ENCODE results near the gene SF3B6. TPM values are rescaled to one million over a fixed set of nuclear protein-coding genes. Genes with fewer than 3 reads are reported as not detected.

The SF3B6 gene
- total RNA-seq, 4 donors from 2014 or later = 86.9 to 121 (median 113) TPM

GRCh38 chr2:24082787-24083566 lies 6.9 kb upstream of the SF3B6 start:
- peak overlapping the region in 2 of 4 donors; percentile 61 to 72 for H3K4me3 ChIP-seq
- DNase-seq (ENCODE audit: extremely low spot score) = no peak
- peaks cover 0 to 49% (median 28%) of the 10 kb centered on the region in 4 donors for H3K36me3 ChIP-seq
- H3K27ac ChIP-seq (replicated peaks in 1 of 4) = peak overlapping the region; percentile 85 to 93 (median 92)
- intact Hi-C loops (cut with DNase I) = loop anchor here (5.0 kb wide), 2 partner anchors 36 to 256 kb away; partner anchors contain the start of genes FKBP1B and WDCP
- peaks cover 7 to 23% (median 22%) of the 10 kb centered on the region in 4 donors for H3K4me1 ChIP-seq
- no peaks in the 10 kb centered on the region for H3K27me3 ChIP-seq
- WGBS = 85% methylated on average over 7 of the region's 8 CpGs
- TF ChIP-seq EP300 (IDR thresholded peaks at IDR 0.05) (no peak), POLR2A (IDR thresholded peaks at IDR 0.05; ENCODE audit: low read depth) (no peak), POLR2AphosphoS5 (IDR thresholded peaks at IDR 0.05) (no peak)
- TF ChIP-seq, protein P1, sequence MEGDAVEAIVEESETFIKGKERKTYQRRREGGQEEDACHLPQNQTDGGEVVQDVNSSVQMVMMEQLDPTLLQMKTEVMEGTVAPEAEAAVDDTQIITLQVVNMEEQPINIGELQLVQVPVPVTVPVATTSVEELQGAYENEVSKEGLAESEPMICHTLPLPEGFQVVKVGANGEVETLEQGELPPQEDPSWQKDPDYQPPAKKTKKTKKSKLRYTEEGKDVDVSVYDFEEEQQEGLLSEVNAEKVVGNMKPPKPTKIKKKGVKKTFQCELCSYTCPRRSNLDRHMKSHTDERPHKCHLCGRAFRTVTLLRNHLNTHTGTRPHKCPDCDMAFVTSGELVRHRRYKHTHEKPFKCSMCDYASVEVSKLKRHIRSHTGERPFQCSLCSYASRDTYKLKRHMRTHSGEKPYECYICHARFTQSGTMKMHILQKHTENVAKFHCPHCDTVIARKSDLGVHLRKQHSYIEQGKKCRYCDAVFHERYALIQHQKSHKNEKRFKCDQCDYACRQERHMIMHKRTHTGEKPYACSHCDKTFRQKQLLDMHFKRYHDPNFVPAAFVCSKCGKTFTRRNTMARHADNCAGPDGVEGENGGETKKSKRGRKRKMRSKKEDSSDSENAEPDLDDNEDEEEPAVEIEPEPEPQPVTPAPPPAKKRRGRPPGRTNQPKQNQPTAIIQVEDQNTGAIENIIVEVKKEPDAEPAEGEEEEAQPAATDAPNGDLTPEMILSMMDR (IDR thresholded peaks at IDR 0.05) = no peak
- H3K9me3 ChIP-seq = no peaks in the 10 kb centered on the region

DNA sequence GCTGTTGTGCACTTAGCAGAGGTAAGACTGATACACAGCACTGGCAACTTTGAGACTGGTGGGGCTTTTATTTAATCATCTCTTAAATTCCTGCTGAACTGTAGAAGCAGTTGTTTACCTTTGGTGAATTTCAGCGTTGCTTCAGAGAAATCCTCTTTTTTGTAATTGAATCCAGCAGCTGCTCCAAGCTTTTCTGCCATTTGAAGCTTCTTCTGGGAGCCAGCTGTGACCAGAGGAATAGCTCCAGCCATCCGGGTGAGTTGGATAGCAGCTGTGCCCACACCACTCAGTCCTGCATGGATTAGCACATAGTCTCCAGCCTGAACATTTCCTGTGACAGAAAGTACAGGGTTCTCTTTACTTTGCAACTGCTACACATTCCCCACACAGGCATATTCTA lies 4.6 kb upstream of the SF3B6 start:
- Histone ChIP-seq H3K9me3 (no peaks in the 10 kb centered on the region), H3K36me3 (peaks cover 0 to 42% (median 23%) of the 10 kb centered on the region in 4 donors), H3K27ac (replicated peaks in 1 of 4) (no peak overlapping the region), H3K4me3 (no peak overlapping the region), H3K4me1 (peaks cover 16 to 37% (median 33%) of the 10 kb centered on the region in 4 donors), H3K27me3 (no peaks in the 10 kb centered on the region)
- 52% methylated on average over 2 of the region's 2 CpGs for WGBS
- no peak for DNase-seq (ENCODE audit: extremely low spot score)
- TF ChIP-seq POLR2A (IDR thresholded peaks at IDR 0.05; ENCODE audit: low read depth) (no peak), EP300 (IDR thresholded peaks at IDR 0.05) (no peak), POLR2AphosphoS5 (IDR thresholded peaks at IDR 0.05) (no peak)
- TF ChIP-seq, protein P1 (IDR thresholded peaks at IDR 0.05) = no peak
- intact Hi-C loops (cut with DNase I) = loop anchor here (5.0 kb wide), 2 partner anchors 33 to 253 kb away; partner anchors contain the start of genes FKBP1B and WDCP

DNA sequence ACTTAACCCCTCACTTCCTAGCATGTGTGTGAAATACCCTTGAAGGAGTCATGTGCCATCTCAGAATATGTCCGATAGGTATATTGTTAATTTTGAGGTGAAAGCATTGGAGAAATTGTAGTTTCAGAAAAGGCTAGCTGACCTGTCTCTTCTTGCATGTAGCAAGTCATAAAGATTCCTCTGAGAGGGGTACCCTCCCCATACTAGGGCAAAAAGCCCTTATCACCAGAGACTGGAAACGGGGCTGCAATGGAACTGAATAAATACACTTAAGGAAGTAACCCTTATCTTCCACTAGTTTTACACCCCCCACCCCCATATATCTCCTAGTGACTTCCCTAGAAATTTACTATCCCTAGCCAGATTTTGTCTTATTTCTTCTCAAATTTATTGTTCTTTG lies 1.8 kb upstream of the SF3B6 start:
- TF ChIP-seq, protein P1 (IDR thresholded peaks at IDR 0.05) = no peak
- no peak for TF ChIP-seq POLR2A (IDR thresholded peaks at IDR 0.05; ENCODE audit: low read depth)
- TF ChIP-seq EP300 (IDR thresholded peaks at IDR 0.05) = no peak

DNA sequence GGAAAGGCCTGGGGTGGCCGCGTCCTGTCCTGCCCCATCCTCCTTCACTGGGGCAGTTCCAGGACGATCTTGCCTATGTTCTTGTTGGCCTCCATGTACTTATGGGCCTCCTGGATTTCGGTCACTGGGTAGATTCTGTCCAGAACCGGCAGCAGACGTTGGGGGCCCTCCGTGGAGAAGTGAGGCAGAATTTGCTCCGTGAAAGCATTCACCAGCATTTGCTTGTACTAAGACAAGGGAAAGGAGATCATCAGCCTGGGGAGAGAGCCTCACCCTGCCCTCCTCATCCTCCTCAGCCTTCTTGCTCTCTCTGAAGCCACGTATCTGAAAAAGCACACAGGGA lies 1.4 kb upstream of the SF3B6 start:
- TF ChIP-seq, protein P1 (IDR thresholded peaks at IDR 0.05) = no peak
- TF ChIP-seq POLR2AphosphoS5 (IDR thresholded peaks at IDR 0.05) (no peak), POLR2A (IDR thresholded peaks at IDR 0.05; ENCODE audit: low read depth) (no peak), EP300 (IDR thresholded peaks at IDR 0.05) (no peak)
- DNase-seq (ENCODE audit: extremely low spot score) = no peak
- Histone ChIP-seq H3K9me3 (no peaks in the 10 kb centered on the region), H3K27ac (replicated peaks in 1 of 4) (peak overlapping the region; percentile 88 to 96 (median 92)), H3K27me3 (no peaks in the 10 kb centered on the region), H3K36me3 (peaks cover 0 to 56% (median 32%) of the 10 kb centered on the region in 4 donors), H3K4me1 (peaks cover 19 to 35% (median 25%) of the 10 kb centered on the region in 4 donors), H3K4me3 (peak overlapping the region; percentile 70 to 91 (median 74))
- intact Hi-C loops (cut with DNase I) = loop anchor here (5.0 kb wide), 1 partner anchor 150 kb away; the partner anchor contains the start of gene ATAD2B
- 6% methylated on average over 9 of the region's 9 CpGs for WGBS

More for the DNA sequence above, 1.8 kb upstream of the SF3B6 start:
- no peak for DNase-seq (ENCODE audit: extremely low spot score)
- Histone ChIP-seq H3K27ac (replicated peaks in 1 of 4) (peak overlapping the region; percentile 88 to 96 (median 92)), H3K9me3 (no peaks in the 10 kb centered on the region), H3K27me3 (no peaks in the 10 kb centered on the region), H3K4me3 (peak overlapping the region; percentile 70 to 91 (median 74)), H3K36me3 (peaks cover 0 to 56% (median 32%) of the 10 kb centered on the region in 4 donors), H3K4me1 (peaks cover 19 to 33% (median 25%) of the 10 kb centered on the region in 4 donors)
- intact Hi-C loops (cut with DNase I) = loop anchor here (5.0 kb wide), 1 partner anchor 151 kb away; the partner anchor contains the start of gene ATAD2B
- 77% methylated on average over 2 of the region's 2 CpGs for WGBS
